IMR-90 (cell line): ENCODE measurements around the gene C5. TPM values are rescaled to one million over a fixed set of nuclear protein-coding genes. Genes with fewer than 3 reads are reported as not detected.
"Not testable (repeated sequence)": the region's sequence is repeated elsewhere in the genome, so short reads cannot be mapped to it uniquely, and the experiment has no call there.

Experiments
- ATAC-seq: fragments of 200-7000 bp; cut with Tn5 transposase; 2 replicates; pipeline ENCODE4 v1.9.1; 2020; ENCODE audit warnings: low read depth, mild to moderate bottlenecking, moderate library complexity
- BruUV-seq: library from RNA; stranded (reverse); fragments of 400-500 nt; replicated peaks from 2 replicates; lab custom pipeline; 2021; lab: Mats Ljungman, UMichigan
- CTCF ChIA-PET: fragments of 300-600 bp; formaldehyde crosslinking; extraction: SDS; loops from one replicate; lab custom pipeline; 2021; ENCODE audit warnings: antibody characterized with exemption; lab: Yijun Ruan, JAX
- POLR2A ChIA-PET: fragments of 300-600 bp; sonication (Branson Sonifier 250); formaldehyde crosslinking; loops from one replicate; lab custom pipeline; 2022; ENCODE audit warnings: antibody characterized with exemption; ENCODE audit not compliant: unreplicated experiment; lab: Charles Lee
- DNase-seq: peaks from one replicate; pipeline ENCODE4 v3.0.0; 2013
- H2AFZ ChIP-seq: replicated peaks from 2 replicates; pipeline ENCODE3; 2013; ENCODE audit warnings: low read length, mild to moderate bottlenecking; ENCODE audit not compliant: poor library complexity
- H2AK5ac ChIP-seq: 2 replicates; pipeline ENCODE4 v1.6.1; 2013; ENCODE audit warnings: low read depth, low read length, inconsistent platforms
- H2AK9ac ChIP-seq: replicated peaks from 2 replicates; pipeline ENCODE3; 2013; ENCODE audit warnings: mild to moderate bottlenecking, low read depth, low read length, moderate library complexity; ENCODE audit not compliant: poor library complexity
- H2BK120ac ChIP-seq: 2 replicates; pipeline ENCODE4 v1.6.1; 2013; ENCODE audit warnings: low read depth, low read length, inconsistent platforms
- H2BK15ac ChIP-seq: 3 replicates; pipeline ENCODE4 v1.6.1; 2013; ENCODE audit warnings: low read depth, low read length, inconsistent platforms
- H2BK20ac ChIP-seq: 2 replicates; pipeline ENCODE4 v1.6.1; 2013; ENCODE audit warnings: low read depth, mild to moderate bottlenecking, inconsistent platforms, low read length, moderate library complexity
- H2BK5ac ChIP-seq: 2 replicates; pipeline ENCODE4 v1.6.1; 2013; ENCODE audit warnings: mild to moderate bottlenecking, low read depth, low read length, inconsistent platforms; ENCODE audit not compliant: poor library complexity, severe bottlenecking
- H3K14ac ChIP-seq: replicated peaks from 2 replicates; pipeline ENCODE4 v1.6.1; 2013; ENCODE audit warnings: low read depth, low read length, inconsistent platforms
- H3K18ac ChIP-seq: 2 replicates; pipeline ENCODE4 v1.6.1; 2013; ENCODE audit warnings: low read depth, low read length, control low read depth
- H3K23ac ChIP-seq: 2 replicates; pipeline ENCODE4 v1.6.1; 2013; ENCODE audit warnings: low read depth, low read length, inconsistent platforms
- H3K27ac ChIP-seq: 2 replicates; pipeline ENCODE4 v1.5.1; 2013; ENCODE audit warnings: mild to moderate bottlenecking, control low read depth, low read length; ENCODE audit not compliant: insufficient read depth
- H3K27me3 ChIP-seq: 2 replicates; pipeline ENCODE4 v1.6.1; 2013; ENCODE audit warnings: low read length; ENCODE audit not compliant: control insufficient read depth, insufficient read depth
- H3K36me3 ChIP-seq: 2 replicates; pipeline ENCODE4 v1.6.1; 2013; ENCODE audit warnings: low read length, mixed read lengths; ENCODE audit not compliant: control insufficient read depth, insufficient read depth
- H3K4ac ChIP-seq: 2 replicates; pipeline ENCODE4 v1.6.1; 2013; ENCODE audit warnings: low read depth, low read length, inconsistent platforms
- H3K4me1 ChIP-seq: 2 replicates; pipeline ENCODE4 v1.6.1; 2013; ENCODE audit warnings: low read length, mixed read lengths; ENCODE audit not compliant: control insufficient read depth, insufficient read depth
- H3K4me2 ChIP-seq: 2 replicates; pipeline ENCODE4 v1.6.1; 2013; ENCODE audit warnings: low read depth, mild to moderate bottlenecking, control low read depth, low read length, moderate library complexity
- H3K4me3 ChIP-seq: 2 replicates; pipeline ENCODE4 v1.5.1; 2013; ENCODE audit warnings: low read depth, mild to moderate bottlenecking, control low read depth, low read length, moderate library complexity; ENCODE audit not compliant: insufficient read depth
- H3K56ac ChIP-seq: 2 replicates; pipeline ENCODE4 v1.6.1; 2013; ENCODE audit warnings: low read length, inconsistent platforms; ENCODE audit not compliant: insufficient read depth; ENCODE audit errors: extremely low read depth
- H3K79me1 ChIP-seq, 2 experiments: 2 replicates each; pipeline ENCODE4 v1.6.1; 2013; ENCODE audit warnings: low read length in 2 of 2, inconsistent platforms in 1 of 2, low read depth in 1 of 2
- H3K9ac ChIP-seq: 2 replicates; pipeline ENCODE4 v1.6.1; 2013; ENCODE audit warnings: low read depth, low read length, control low read depth
- H3K9me1 ChIP-seq: 2 replicates; pipeline ENCODE4 v1.6.1; 2013; ENCODE audit warnings: low read length, inconsistent platforms; ENCODE audit not compliant: insufficient read depth
- H3K9me3 ChIP-seq: 2 replicates; pipeline ENCODE4 v1.6.1; 2013; ENCODE audit warnings: low read length; ENCODE audit not compliant: control insufficient read depth, insufficient read depth
- H4K20me1 ChIP-seq: 2 replicates; pipeline ENCODE4 v1.6.1; 2013; ENCODE audit warnings: low read length, inconsistent platforms; ENCODE audit not compliant: insufficient read depth
- H4K5ac ChIP-seq: 2 replicates; pipeline ENCODE4 v1.6.1; 2013; ENCODE audit warnings: mild to moderate bottlenecking, low read depth, low read length, control low read depth
- H4K8ac ChIP-seq, 2 experiments: 2 replicates each; pipeline ENCODE4 v1.6.1; 2013; ENCODE audit warnings: low read depth in 2 of 2, low read length in 2 of 2, control low read depth in 1 of 2, inconsistent platforms in 1 of 2
- H4K91ac ChIP-seq: 2 replicates; pipeline ENCODE4 v1.6.1; 2013; ENCODE audit warnings: low read depth, low read length, inconsistent platforms; ENCODE audit not compliant: insufficient read depth
- CEBPB ChIP-seq: IDR thresholded peaks from 2 replicates; pipeline ENCODE4 v1.6.1; 2012; ENCODE audit warnings: low read depth, low read length, improper control_type of control experiment
- FOS ChIP-seq: fragments of 150-350 bp; IDR thresholded peaks from 2 replicates; pipeline ENCODE4 v1.6.1; 2016; ENCODE audit warnings: low read depth, low read length
- MXI1 ChIP-seq: IDR thresholded peaks from 2 replicates; pipeline ENCODE4 v1.6.1; 2012; ENCODE audit warnings: low read depth, mild to moderate bottlenecking, low read length, moderate library complexity, borderline replicate concordance
- RAD21 ChIP-seq: IDR thresholded peaks from 2 replicates; pipeline ENCODE4 v1.6.1; 2012; ENCODE audit warnings: low read length, improper control_type of control experiment
- WGBS, 2 experiments: methylation state at CpG; one replicate each; pipeline versions ENCODE4 v1.1.5 to v1.1.7; 2013; ENCODE audit warnings: missing lambda C conversion rate in 2 of 2; ENCODE audit not compliant: insufficient read length in 1 of 2; ENCODE audit errors: extremely low coverage in 2 of 2; 5-methylcytosine and 5-hydroxymethylcytosine counted together
- dilution Hi-C: fragments of 300-500 bp; cut with HindIII; formaldehyde crosslinking; loops from one replicate; pipeline ENCODE4 v1.14.3; 2018; ENCODE audit warnings: low sequenced_read_pairs; ENCODE audit not compliant: unreplicated experiment
- in situ Hi-C: fragments of 300-500 bp; cut with MboI; formaldehyde crosslinking; loops from 3 replicates; pipeline ENCODE4 v1.14.3; 2019; ENCODE audit warnings: low sequenced_read_pairs, inconsistent platforms, mixed read lengths
- intact Hi-C: fragments of 100-400 bp; cut with micrococcal nuclease; formaldehyde crosslinking; loops from 2 replicates; pipeline ENCODE4 v1.10.0; 2022
- polyA plus RNA-seq, 3 experiments: library from polyadenylated mRNA; depleted of rRNA; stranded (reverse); fragments of >200 nt; gene quantifications; 2 replicates each; pipeline ENCODE4 v1.2.3, GENCODE V29; 2012; ENCODE audit warnings: low replicate concordance in 1 of 3
- total RNA-seq: library from RNA; depleted of rRNA; stranded (reverse); fragments of >200 nt; gene quantifications from 2 replicates; pipeline ENCODE4 v1.2.3, GENCODE V29; 2012
- TF ChIP-seq, protein P1 (sequence below): conservative IDR thresholded peaks from 2 replicates; pipeline ENCODE4 v1.5.1; 2012; ENCODE audit warnings: mild to moderate bottlenecking, low read depth, low read length, improper control_type of control experiment

The C5 gene
- total and polyA plus RNA-seq, 2 of the 4 experiments (the other 2 are of a cell fraction): 1.5 to 2.3 TPM

DNA sequence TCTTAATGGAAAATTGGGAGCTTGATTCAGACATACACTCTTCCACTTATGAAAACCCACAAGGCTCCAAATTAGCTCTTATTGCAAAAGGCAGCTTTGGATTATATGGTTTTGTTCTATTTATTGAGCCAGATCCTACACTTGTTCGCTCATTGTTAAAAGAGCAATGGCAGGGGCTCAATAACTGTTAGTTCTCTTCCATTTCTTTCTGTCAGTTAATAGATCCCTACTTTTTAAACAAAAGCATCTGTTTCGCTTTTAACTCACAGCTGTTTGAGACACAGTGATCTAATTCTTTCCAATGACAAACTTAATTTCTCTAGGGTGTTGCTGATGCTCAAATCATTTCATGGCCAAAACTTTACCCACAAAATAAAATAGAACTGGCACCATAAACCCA lies 11.7 kb downstream of the C5 start:
- no peaks in the 10 kb centered on the region for H4K20me1 ChIP-seq
- H2AFZ ChIP-seq: no peak overlapping the region
- no peak overlapping the region for H3K27ac ChIP-seq
- no peak overlapping the region for H3K4me3 ChIP-seq
- no peak overlapping the region for H4K5ac ChIP-seq
- H2BK20ac ChIP-seq: no peak overlapping the region
- H3K4ac ChIP-seq: no peak overlapping the region
- H3K14ac ChIP-seq: no peak overlapping the region
- DNase-seq: no peak
- ChIA-PET CTCF (interaction anchor here (0.5 to 2.8 kb wide), 2 partner anchors 22 to 257 kb away, joined by 3 to 7 read pairs; no protein-coding TSS in a partner anchor), POLR2A (no interaction called here)
- H3K56ac ChIP-seq: no peak overlapping the region
- TF ChIP-seq RAD21 (no peak), FOS (no peak), CEBPB (no peak), MXI1 (no peak)
- TF ChIP-seq, protein P1, sequence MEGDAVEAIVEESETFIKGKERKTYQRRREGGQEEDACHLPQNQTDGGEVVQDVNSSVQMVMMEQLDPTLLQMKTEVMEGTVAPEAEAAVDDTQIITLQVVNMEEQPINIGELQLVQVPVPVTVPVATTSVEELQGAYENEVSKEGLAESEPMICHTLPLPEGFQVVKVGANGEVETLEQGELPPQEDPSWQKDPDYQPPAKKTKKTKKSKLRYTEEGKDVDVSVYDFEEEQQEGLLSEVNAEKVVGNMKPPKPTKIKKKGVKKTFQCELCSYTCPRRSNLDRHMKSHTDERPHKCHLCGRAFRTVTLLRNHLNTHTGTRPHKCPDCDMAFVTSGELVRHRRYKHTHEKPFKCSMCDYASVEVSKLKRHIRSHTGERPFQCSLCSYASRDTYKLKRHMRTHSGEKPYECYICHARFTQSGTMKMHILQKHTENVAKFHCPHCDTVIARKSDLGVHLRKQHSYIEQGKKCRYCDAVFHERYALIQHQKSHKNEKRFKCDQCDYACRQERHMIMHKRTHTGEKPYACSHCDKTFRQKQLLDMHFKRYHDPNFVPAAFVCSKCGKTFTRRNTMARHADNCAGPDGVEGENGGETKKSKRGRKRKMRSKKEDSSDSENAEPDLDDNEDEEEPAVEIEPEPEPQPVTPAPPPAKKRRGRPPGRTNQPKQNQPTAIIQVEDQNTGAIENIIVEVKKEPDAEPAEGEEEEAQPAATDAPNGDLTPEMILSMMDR: no peak
- H2BK5ac ChIP-seq: no peak overlapping the region
- H3K79me1 ChIP-seq: no peaks in the 10 kb centered on the region
- H2BK120ac ChIP-seq: no peak overlapping the region
- in situ Hi-C loops (no loop called here), intact Hi-C loops (no loop called here), dilution Hi-C loops (no loop called here)
- H2BK15ac ChIP-seq: no peak overlapping the region
- H3K36me3 ChIP-seq: no peaks in the 10 kb centered on the region
- no peak overlapping the region for H3K9ac ChIP-seq
- no peak overlapping the region for H4K8ac ChIP-seq
- no peak overlapping the region for H2AK5ac ChIP-seq
- no peak overlapping the region for H3K23ac ChIP-seq
- no peak overlapping the region for H2AK9ac ChIP-seq
- no peak for ATAC-seq
- BruUV-seq: no TSS peak
- no peaks in the 10 kb centered on the region; the same call in 1 of the 2 replicates for H3K9me1 ChIP-seq
- no peaks in the 10 kb centered on the region for H3K4me1 ChIP-seq
- H3K18ac ChIP-seq: no peak overlapping the region
- H3K9me3 ChIP-seq: no peaks in the 10 kb centered on the region
- 80% methylated on average over 1 of the region's 2 CpGs; no CpG with 5 or more reads in 1 of the 2 experiments for WGBS, 2 experiments
- H3K27me3 ChIP-seq: no peaks in the 10 kb centered on the region
- no peak overlapping the region for H3K4me2 ChIP-seq
- no peak overlapping the region for H4K91ac ChIP-seq

DNA sequence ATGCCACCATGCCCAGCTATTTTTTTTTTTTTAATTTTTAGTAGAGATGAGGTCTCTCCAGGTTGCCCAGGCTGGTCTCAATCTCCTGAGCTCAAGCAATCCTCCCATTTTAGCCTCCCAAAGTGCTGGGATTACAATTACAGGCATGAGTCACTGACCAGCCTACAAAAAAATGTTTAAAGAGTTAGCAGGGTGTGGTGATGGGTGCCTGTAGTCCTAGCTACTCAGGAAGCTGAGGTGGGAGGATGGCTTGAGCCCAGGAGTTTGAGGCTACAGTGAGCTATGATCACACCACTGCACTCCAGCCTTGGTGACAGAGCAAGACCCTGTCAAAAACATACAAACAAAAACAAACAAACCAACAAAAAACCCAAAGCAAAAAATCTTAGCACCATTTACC lies 14.4 kb downstream of the C5 start:
- H3K36me3 ChIP-seq, H2BK5ac ChIP-seq, H3K4me1 ChIP-seq, H3K79me1 ChIP-seq, intact Hi-C loops, BruUV-seq, H2BK15ac ChIP-seq, H3K27me3 ChIP-seq, H3K27ac ChIP-seq, H4K5ac ChIP-seq, H3K9me3 ChIP-seq, H2BK20ac ChIP-seq, H2AFZ ChIP-seq, POLR2A ChIA-PET, H3K9ac ChIP-seq, H4K8ac ChIP-seq, in situ Hi-C loops, H3K4ac ChIP-seq, H4K91ac ChIP-seq, H3K56ac ChIP-seq, H3K4me3 ChIP-seq, H3K9me1 ChIP-seq, H3K4me2 ChIP-seq, H2BK120ac ChIP-seq, ATAC-seq, H2AK9ac ChIP-seq, H3K18ac ChIP-seq, DNase-seq, H2AK5ac ChIP-seq, dilution Hi-C loops, H3K23ac ChIP-seq, H3K14ac ChIP-seq, H4K20me1 ChIP-seq: not testable (repeated sequence)
- CTCF ChIA-PET: interaction anchor here (0.9 to 2.8 kb wide), 3 partner anchors 11 to 50 kb away, joined by 3 to 7 read pairs (median 3); no protein-coding TSS in a partner anchor
